NCI-H2171 treated with DMSO at 0.1 percent for 48 hours (cell line): ENCODE results near the gene STXBP1.

ENCODE experiments used
- DNase-seq: peaks from one replicate; lab custom pipeline; 2025; lab: John Stamatoyannopoulos, UW

Gene STXBP1

GRCh38 chr9:127735530-127736185, 123.6 kb downstream of the STXBP1 start:
- no peak for DNase-seq

- no peak for DNase-seq
Measured at GRCh38 chr9:127738666-127739065, 126.6 kb downstream of the STXBP1 start.

- DNase-seq, result no peak
Measured at GRCh38 chr9:127739614-127740330, 127.7 kb downstream of the STXBP1 start.

GRCh38 chr9:127741831-127742434, 129.9 kb downstream of the STXBP1 start:
- DNase-seq, result no peak
